DMS79 treated with DMSO at 0.1 percent for 48 hours (cell line): ENCODE data around the gene CDC73.
A peak's percentile ranks its signal among the peaks of the same experiment; 100 is the strongest.
"Not testable (repeated sequence)": the region's sequence is repeated elsewhere in the genome, so short reads cannot be mapped to it uniquely, and the experiment has no call there.

Experiments
- DNase-seq: peaks from one replicate; lab custom pipeline; 2025; lab: John Stamatoyannopoulos, UW

The CDC73 gene

GRCh38 chr1:193181985-193182384, 60.2 kb downstream of the CDC73 start:
- no peak for DNase-seq

GRCh38 chr1:193183019-193183627, 61.3 kb downstream of the CDC73 start:
- peak; percentile 55 for DNase-seq

GRCh38 chr1:193184776-193185175, 62.9 kb downstream of the CDC73 start:
- no peak for DNase-seq

- no peak for DNase-seq
Measured at GRCh38 chr1:193185211-193185610, 63.4 kb downstream of the CDC73 start.

GRCh38 chr1:193185901-193186731, 64.3 kb downstream of the CDC73 start, which contains the start of gene B3GALT2:
TSS of gene B3GALT2 (minus strand) at chr1:193186613. CDS start at chr1:193181562, 5,051 bp downstream.
- no peak for DNase-seq

GRCh38 chr1:193187114-193187513, 65.3 kb downstream of the CDC73 start:
- DNase-seq, result no peak

GRCh38 chr1:193188915-193189314, 67.1 kb downstream of the CDC73 start:
- not testable (repeated sequence) for DNase-seq

- DNase-seq, result no peak
Measured at GRCh38 chr1:193189442-193190095, 67.7 kb downstream of the CDC73 start.

GRCh38 chr1:193190096-193190744, 68.4 kb downstream of the CDC73 start:
- no peak for DNase-seq

GRCh38 chr1:193192586-193192985, 70.8 kb downstream of the CDC73 start:
- DNase-seq, result no peak

GRCh38 chr1:193199940-193200339, 78.1 kb downstream of the CDC73 start:
- no peak for DNase-seq

GRCh38 chr1:193201021-193201420, 79.2 kb downstream of the CDC73 start:
- no peak for DNase-seq

- DNase-seq, result no peak
Measured at GRCh38 chr1:193210996-193211395, 89.2 kb downstream of the CDC73 start.

GRCh38 chr1:193211539-193211938, 89.7 kb downstream of the CDC73 start:
- no peak for DNase-seq

GRCh38 chr1:193212637-193213036, 90.8 kb downstream of the CDC73 start:
- no peak for DNase-seq

- DNase-seq, result no peak
Measured at GRCh38 chr1:193213998-193214397, 92.2 kb downstream of the CDC73 start.

- no peak for DNase-seq
Measured at GRCh38 chr1:193216920-193217319, 95.1 kb downstream of the CDC73 start.

- DNase-seq, result no peak
Measured at GRCh38 chr1:193219391-193219790, 97.6 kb downstream of the CDC73 start.

GRCh38 chr1:193221651-193222050, 99.8 kb downstream of the CDC73 start:
- no peak for DNase-seq

GRCh38 chr1:193222056-193222615, 100.3 kb downstream of the CDC73 start:
- no peak for DNase-seq

GRCh38 chr1:193229136-193229535, 107.3 kb downstream of the CDC73 start:
- no peak for DNase-seq

- not testable (repeated sequence) for DNase-seq
Measured at GRCh38 chr1:193231146-193231545, 109.3 kb downstream of the CDC73 start.
